ENCODE results near the gene UNC13C. TPM values are rescaled to one million over a fixed set of nuclear protein-coding genes. Genes with fewer than 3 reads are reported as not detected.

Gene UNC13C
- polyA plus RNA-seq, 1 of the 3 experiments (the other 2 are of a cell fraction): not detected

GRCh38 chr15:54566654-54567053, 588.4 kb downstream of the UNC13C start:
- H3K27me3 ChIP-seq (ENCODE audit: insufficient read depth): no peaks in the 10 kb centered on the region
- no peaks in the 10 kb centered on the region for H3K9me2 ChIP-seq
- no peak overlapping the region for H3K27ac ChIP-seq (ENCODE audit: low read depth in 2 of 2, low read length in 1 of 2)
- ChIA-PET CTCF (no interaction called here), POLR2A (no interaction called here)
- DNase-seq: no peak
- H3K9ac ChIP-seq: no peak overlapping the region
- no peaks in the 10 kb centered on the region for H3K79me2 ChIP-seq (ENCODE audit: insufficient read depth)
- H2AFZ ChIP-seq (ENCODE audit: low read depth): no peak overlapping the region
- H3K9me3 ChIP-seq: no peaks in the 10 kb centered on the region
- no peaks in the 10 kb centered on the region for H3K36me3 ChIP-seq (replicated peaks in 1 of 2; ENCODE audit: control insufficient read depth in 1 of 2, insufficient read depth in 2 of 2, low read length in 1 of 2)
- no peaks in the 10 kb centered on the region for H4K20me1 ChIP-seq (ENCODE audit: insufficient read depth)
- no peak overlapping the region for H3K4me3 ChIP-seq (ENCODE audit: low read depth in 2 of 2, low read length in 1 of 2)
- TF ChIP-seq NFIC (IDR thresholded peaks at IDR 0.05; ENCODE audit: borderline replicate concordance) (no peak), POLR2AphosphoS5 (IDR thresholded peaks at IDR 0.05; ENCODE audit: low read depth, low read length) (no peak), PBX3 (IDR thresholded peaks at IDR 0.05) (no peak), GABPA (IDR thresholded peaks at IDR 0.05; ENCODE audit: low read depth) (no peak), YY1 (IDR thresholded peaks at IDR 0.05; ENCODE audit: low read depth) (no peak), ZBTB33 (IDR thresholded peaks at IDR 0.05; ENCODE audit: borderline replicate concordance, low read depth) (no peak), ELF1 (IDR thresholded peaks at IDR 0.05) (no peak), RCOR1 (IDR thresholded peaks at IDR 0.05; ENCODE audit: low read length) (no peak), TEAD4 (IDR thresholded peaks at IDR 0.05; ENCODE audit: borderline replicate concordance, insufficient read depth) (no peak), MAX (IDR thresholded peaks at IDR 0.05; ENCODE audit: low read depth) (no peak), JUND (IDR thresholded peaks at IDR 0.05) (no peak), FOXM1 (IDR thresholded peaks at IDR 0.05; ENCODE audit: low read depth) (no peak), USF1 (IDR thresholded peaks at IDR 0.05; ENCODE audit: borderline replicate concordance, low read depth) (no peak), CHD2 (IDR thresholded peaks at IDR 0.05; ENCODE audit: low read length, partially characterized antibody) (no peak), RXRA (IDR thresholded peaks at IDR 0.05; ENCODE audit: borderline replicate concordance, low read depth) (no peak), RAD21 (IDR thresholded peaks at IDR 0.05; ENCODE audit: low read length) (no peak), IRF3 (IDR thresholded peaks at IDR 0.05; ENCODE audit: low read depth, low read length) (no peak), MXI1 (IDR thresholded peaks at IDR 0.05; ENCODE audit: low read depth, low read length) (no peak)
- no peaks in the 10 kb centered on the region for H3F3A ChIP-seq (replicated peaks; ENCODE audit: insufficient read depth)
- H3K4me1 ChIP-seq (ENCODE audit: control insufficient read depth in 1 of 2, insufficient read depth in 2 of 2, low read depth in 1 of 2, low read length in 1 of 2): no peaks in the 10 kb centered on the region
- 0% methylated on average over 5 of the region's 5 CpGs for WGBS (ENCODE audit: low lambda C conversion rate)
- no peak overlapping the region for H3K4me2 ChIP-seq
